GM13976 (cell line): ENCODE results near the gene LRCH1.

Experiments
- DNase-seq: peaks from one replicate; pipeline ENCODE4 v3.0.0; 2012; ENCODE audit warnings: low spot score
- CTCF ChIP-seq: IDR thresholded peaks from 2 replicates; pipeline ENCODE4 v1.5.1; 2012; ENCODE audit warnings: borderline replicate concordance, mild to moderate bottlenecking; ENCODE audit not compliant: insufficient read depth; ENCODE audit errors: extremely low read depth, missing control alignments, control extremely low read depth
- in situ Hi-C: fragments of 300-500 bp; cut with MboI; formaldehyde crosslinking; loops from one replicate; pipeline ENCODE4 v1.12.0; 2022; ENCODE audit warnings: low sequenced_read_pairs, mixed read lengths, inconsistent platforms; ENCODE audit not compliant: unreplicated experiment

Gene LRCH1

GRCh38 chr13:46535002-46535401, 18.0 kb upstream of the LRCH1 start:
- in situ Hi-C loops: no loop called here
- DNase-seq: no peak
- TF ChIP-seq CTCF: no peak

- in situ Hi-C loops: no loop called here
- no peak for DNase-seq
- TF ChIP-seq CTCF: no peak
Measured at GRCh38 chr13:46535825-46536224, 17.1 kb upstream of the LRCH1 start.

- no peak for TF ChIP-seq CTCF
- in situ Hi-C loops: no loop called here
- no peak for DNase-seq
Measured at GRCh38 chr13:46536341-46536740, 16.6 kb upstream of the LRCH1 start.

- in situ Hi-C loops: no loop called here
- no peak for TF ChIP-seq CTCF
Measured at GRCh38 chr13:46539231-46539630, 13.7 kb upstream of the LRCH1 start.

GRCh38 chr13:46541210-46541609, 11.8 kb upstream of the LRCH1 start:
- in situ Hi-C loops: no loop called here

More at GRCh38 chr13:46539231-46539630, 13.7 kb upstream of the LRCH1 start:
- DNase-seq: no peak

GRCh38 chr13:46542833-46543232, 10.1 kb upstream of the LRCH1 start:
- DNase-seq: no peak
- in situ Hi-C loops: no loop called here

More at GRCh38 chr13:46541210-46541609, 11.8 kb upstream of the LRCH1 start:
- TF ChIP-seq CTCF: no peak
- DNase-seq: no peak

More at GRCh38 chr13:46542833-46543232, 10.1 kb upstream of the LRCH1 start:
- TF ChIP-seq CTCF: no peak
